ENCODE data around the gene ANKS6.

Gene ANKS6

GRCh38 chr9:98796364-98797101 lies at the start of gene ANKS6:
TSS of gene ANKS6 (minus strand) at chr9:98796555. CDS start at chr9:98796491, 64 bp downstream.
- Mint-ChIP-seq H3K4me1 (peaks cover 32% of the 10 kb centered on the region), H3K27me3 (no peaks in the 10 kb centered on the region), H3K4me3 (peak within 1 kb of the TSS; percentile 89 to 91), H3K9me3 (peaks cover 10 to 14% of the 10 kb centered on the region in 2 donors), H3K27ac (peak within 1 kb of the TSS; percentile 67 to 90)
- DNase-seq (peak; percentile 85 to 89), ATAC-seq (peak; percentile 95)

- peaks cover under 1% of the 10 kb centered on the region for H3K4me1 Mint-ChIP-seq
- no peak overlapping the region for H3K27ac Mint-ChIP-seq
- H3K27me3 Mint-ChIP-seq: no peaks in the 10 kb centered on the region
- ATAC-seq: no peak
- H3K4me3 Mint-ChIP-seq: no peak overlapping the region
- no peaks in the 10 kb centered on the region for H3K9me3 Mint-ChIP-seq
- DNase-seq: no peak
Observed at GRCh38 chr9:98846081-98846480, 49.7 kb upstream of the ANKS6 start.

- no peaks in the 10 kb centered on the region for H3K4me1 Mint-ChIP-seq
- H3K4me3 Mint-ChIP-seq: no peak overlapping the region
- no peak for ATAC-seq
- DNase-seq: no peak
- H3K27ac Mint-ChIP-seq: no peak overlapping the region
- H3K27me3 Mint-ChIP-seq: no peaks in the 10 kb centered on the region
- no peaks in the 10 kb centered on the region for H3K9me3 Mint-ChIP-seq
Observed at GRCh38 chr9:98842510-98842909, 46.2 kb upstream of the ANKS6 start.

GRCh38 chr9:98839724-98840123 lies 43.4 kb upstream of the ANKS6 start:
- H3K4me3 Mint-ChIP-seq: no peak overlapping the region
- no peak overlapping the region for H3K27ac Mint-ChIP-seq
- ATAC-seq (no peak), DNase-seq (no peak)
- no peaks in the 10 kb centered on the region for H3K4me1 Mint-ChIP-seq
- no peaks in the 10 kb centered on the region for H3K27me3 Mint-ChIP-seq
- H3K9me3 Mint-ChIP-seq: no peaks in the 10 kb centered on the region

- no peaks in the 10 kb centered on the region for H3K4me1 Mint-ChIP-seq
- no peak overlapping the region for H3K4me3 Mint-ChIP-seq
- H3K27me3 Mint-ChIP-seq: no peaks in the 10 kb centered on the region
- no peaks in the 10 kb centered on the region for H3K9me3 Mint-ChIP-seq
- DNase-seq (no peak), ATAC-seq (no peak)
- H3K27ac Mint-ChIP-seq: no peak overlapping the region
Observed at GRCh38 chr9:98838868-98839565, 42.7 kb upstream of the ANKS6 start.

GRCh38 chr9:98838155-98838867 lies 42.0 kb upstream of the ANKS6 start:
- DNase-seq (no peak), ATAC-seq (no peak)
- no peaks in the 10 kb centered on the region for H3K9me3 Mint-ChIP-seq
- peak overlapping the region; percentile 16 to 91 for H3K27ac Mint-ChIP-seq
- no peaks in the 10 kb centered on the region for H3K27me3 Mint-ChIP-seq
- no peak overlapping the region for H3K4me3 Mint-ChIP-seq
- no peaks in the 10 kb centered on the region for H3K4me1 Mint-ChIP-seq

- no peak overlapping the region for H3K4me3 Mint-ChIP-seq
- no peaks in the 10 kb centered on the region for H3K4me1 Mint-ChIP-seq
- no peaks in the 10 kb centered on the region for H3K9me3 Mint-ChIP-seq
- no peaks in the 10 kb centered on the region for H3K27me3 Mint-ChIP-seq
- DNase-seq (no peak), ATAC-seq (no peak)
- H3K27ac Mint-ChIP-seq: no peak overlapping the region
Observed at GRCh38 chr9:98837516-98837915, 41.2 kb upstream of the ANKS6 start.

- Mint-ChIP-seq H3K27ac (peak overlapping the region in 1 of 2 donors; percentile 79), H3K4me1 (no peaks in the 10 kb centered on the region), H3K4me3 (no peak overlapping the region), H3K9me3 (no peaks in the 10 kb centered on the region), H3K27me3 (no peaks in the 10 kb centered on the region)
- DNase-seq: no peak
- no peak for ATAC-seq
Observed at GRCh38 chr9:98836206-98836605, 39.9 kb upstream of the ANKS6 start.

GRCh38 chr9:98834386-98834785 lies 38.0 kb upstream of the ANKS6 start:
- no peaks in the 10 kb centered on the region for H3K9me3 Mint-ChIP-seq
- ATAC-seq (no peak), DNase-seq (no peak)
- H3K4me1 Mint-ChIP-seq: no peaks in the 10 kb centered on the region
- no peak overlapping the region for H3K4me3 Mint-ChIP-seq
- no peak overlapping the region for H3K27ac Mint-ChIP-seq
- H3K27me3 Mint-ChIP-seq: no peaks in the 10 kb centered on the region

- no peaks in the 10 kb centered on the region for H3K4me1 Mint-ChIP-seq
Observed at GRCh38 chr9:98833090-98833956, 37.0 kb upstream of the ANKS6 start.

GRCh38 chr9:98832768-98833089 lies 36.4 kb upstream of the ANKS6 start:
- Mint-ChIP-seq H3K27ac (no peak overlapping the region), H3K4me3 (no peak overlapping the region), H3K4me1 (no peaks in the 10 kb centered on the region), H3K27me3 (no peaks in the 10 kb centered on the region), H3K9me3 (no peaks in the 10 kb centered on the region)
- DNase-seq (no peak), ATAC-seq (no peak)

More at GRCh38 chr9:98833090-98833956, 37.0 kb upstream of the ANKS6 start:
- DNase-seq (no peak), ATAC-seq (no peak)
- no peak overlapping the region for H3K27ac Mint-ChIP-seq
- no peak overlapping the region for H3K4me3 Mint-ChIP-seq
- H3K27me3 Mint-ChIP-seq: no peaks in the 10 kb centered on the region
- H3K9me3 Mint-ChIP-seq: no peaks in the 10 kb centered on the region

- Mint-ChIP-seq H3K4me1 (no peaks in the 10 kb centered on the region), H3K27ac (no peak overlapping the region)
- ATAC-seq: no peak
Observed at GRCh38 chr9:98831696-98832095, 35.3 kb upstream of the ANKS6 start.

GRCh38 chr9:98830554-98830953 lies 34.2 kb upstream of the ANKS6 start:
- no peaks in the 10 kb centered on the region for H3K9me3 Mint-ChIP-seq

More at GRCh38 chr9:98831696-98832095, 35.3 kb upstream of the ANKS6 start:
- Mint-ChIP-seq H3K27me3 (no peaks in the 10 kb centered on the region), H3K4me3 (no peak overlapping the region), H3K9me3 (no peaks in the 10 kb centered on the region)
- no peak for DNase-seq

GRCh38 chr9:98829766-98830165 lies 33.4 kb upstream of the ANKS6 start:
- no peak overlapping the region for H3K4me3 Mint-ChIP-seq
- no peak overlapping the region for H3K27ac Mint-ChIP-seq
- ATAC-seq (no peak), DNase-seq (no peak)
- no peaks in the 10 kb centered on the region for H3K4me1 Mint-ChIP-seq
- no peaks in the 10 kb centered on the region for H3K9me3 Mint-ChIP-seq
- H3K27me3 Mint-ChIP-seq: no peaks in the 10 kb centered on the region

More at GRCh38 chr9:98830554-98830953, 34.2 kb upstream of the ANKS6 start:
- Mint-ChIP-seq H3K27ac (no peak overlapping the region), H3K27me3 (no peaks in the 10 kb centered on the region), H3K4me1 (no peaks in the 10 kb centered on the region), H3K4me3 (no peak overlapping the region)
- no peak for ATAC-seq
- no peak for DNase-seq

- no peaks in the 10 kb centered on the region for H3K4me1 Mint-ChIP-seq
- DNase-seq (no peak), ATAC-seq (no peak)
- peak overlapping the region in 1 of 2 donors; percentile 51 for H3K27ac Mint-ChIP-seq
- no peaks in the 10 kb centered on the region for H3K9me3 Mint-ChIP-seq
- no peaks in the 10 kb centered on the region for H3K27me3 Mint-ChIP-seq
- H3K4me3 Mint-ChIP-seq: no peak overlapping the region
Observed at GRCh38 chr9:98826716-98827115, 30.4 kb upstream of the ANKS6 start.

Data from stimulated activated naive CD8-positive, alpha-beta T cell treated with anti-CD3 and anti-CD28 coated beads, Interleukin-15, amount 100 ng/mL, for 72 hours (primary cell).